Adrenal gland (tissue), 12 donors: ENCODE results near the gene RNF128. TPM values are rescaled to one million over a fixed set of nuclear protein-coding genes. Genes with fewer than 3 reads are reported as not detected.

ENCODE experiments used
- DNase-seq, 7 donors: peaks; one replicate each; pipeline ENCODE4 v3.0.0-alpha.2; 2019 to 2020
- H3K27ac ChIP-seq, 5 donors: fragments of 200-600 bp; sonication (generic) in 4 of 5; 1 replicate in 3 of 5; 2 replicates in 2 of 5; pipeline versions ENCODE4 v1.5.1 to v1.8.0; 2016 to 2020; ENCODE audit warnings: mild to moderate bottlenecking in 1 of 5
- H3K27me3 ChIP-seq: fragments of 200-600 bp; 2 replicates; pipeline ENCODE4 v1.8.0; 2021
- H3K36me3 ChIP-seq, 2 donors: fragments of 200-600 bp; replicated peaks in 1 of 2; 1 replicate in 1 of 2; 2 replicates in 1 of 2; pipeline versions ENCODE4 v1.5.1 to v1.8.0; 2018 to 2022
- H3K4me1 ChIP-seq, 2 donors: fragments of 200-600 bp; replicated peaks in 1 of 2; 1 replicate in 1 of 2; 2 replicates in 1 of 2; pipeline versions ENCODE4 v1.5.1 to v1.8.0; 2018 to 2021
- H3K4me3 ChIP-seq, 4 donors: fragments of 200-600 bp; sonication (generic) in 3 of 4; one replicate each; pipeline ENCODE4 v1.5.1; 2016 to 2018
- H3K9me3 ChIP-seq, 3 donors: fragments of 200-600 bp; sonication (generic) in 1 of 3; replicated peaks in 1 of 3; 1 replicate in 2 of 3; 2 replicates in 1 of 3; pipeline versions ENCODE4 v1.5.1 to v1.8.0; 2016 to 2021
- CTCF ChIP-seq, 6 experiments: fragments of 450-650 bp in 4 of 6; fragments of 200-600 bp in 2 of 6; sonication (generic) in 1 of 6; IDR thresholded peaks; 1 replicate in 5 of 6; 2 replicates in 1 of 6; pipeline versions ENCODE4 v1.5.1 to v1.8.0; 2016 to 2021; ENCODE audit warnings: antibody characterized with exemption in 6 of 6, mild to moderate bottlenecking in 2 of 6, moderate library complexity in 1 of 6
- POLR2A ChIP-seq, 2 donors: fragments of 450-650 bp; IDR thresholded peaks; one replicate each; pipeline ENCODE4 v1.6.1; 2017; ENCODE audit warnings: antibody characterized with exemption in 2 of 2, mild to moderate bottlenecking in 2 of 2, moderate library complexity in 1 of 2
- WGBS, 4 donors: extraction: QIAGEN DNeasy Blood & Tissue Kit in 2 of 4; methylation state at CpG; one replicate each; pipeline versions ENCODE4 v1.1.5 to v1.1.7; 2013 to 2017; 5-methylcytosine and 5-hydroxymethylcytosine counted together
- intact Hi-C, 2 donors: fragments of 100-400 bp; cut with DNase I; formaldehyde crosslinking; loops; one replicate each; pipeline versions ENCODE4 v1.14.1 to v1.15.0; 2022 to 2023
- polyA plus RNA-seq, 3 donors: library from polyadenylated mRNA; stranded (reverse); fragments of 200-250 nt in 2 of 3; fragments of 350-450 nt in 1 of 3; fragmentation: Illumina TruSeq in 1 of 3; extraction: RNeasy Lipid Tissue Mini Kit (QIAGEN cat#74804) in 1 of 3; gene quantifications; one replicate each; pipeline ENCODE4 v1.2.3, GENCODE V29; 2013 to 2014
- total RNA-seq, 9 donors: library from RNA; depleted of rRNA in 4 of 9; stranded (reverse); fragments of >200 nt in 4 of 9; fragments of 120-200 nt in 1 of 9; fragmentation: NEBNext Ultra II Directional in 1 of 9; extraction: Animal tissue kit (Norgen Biotek cat#: 25700) in 1 of 9; gene quantifications; one replicate each; pipeline versions ENCODE4 v1.1.0 to v1.2.4, GENCODE V29; 2013 to 2023
- donor health status: healthy with polysubstance abuse.
- donor health status: Bipolar disorder and iron deficiency.
- donor health status: DM: yes; HTN: yes; CAD: no.
- donor health status: DM: no; HTN: no; CAD: no.
- donor health status: DM: no; HTN: no; CAD: no.
- donor health status: DM: yes; HTN: yes; CAD: no.

The RNF128 gene
- total and polyA plus RNA-seq, 12 donors, result 7.2 to 97.3 (median 54.9) TPM

GRCh38 chrX:106780664-106781377 is 54.3 kb downstream of the RNF128 start:
- no peak overlapping the region for H3K4me3 ChIP-seq
- peaks cover 0 to 6% of the 10 kb centered on the region in 2 donors for H3K4me1 ChIP-seq
- H3K27ac ChIP-seq, result peak overlapping the region in 1 of 5 donors; percentile 34
- H3K27me3 ChIP-seq, result peaks cover 9% of the 10 kb centered on the region
- no peak for TF ChIP-seq POLR2A (IDR thresholded peaks at IDR 0.05)
- TF ChIP-seq CTCF (IDR thresholded peaks at IDR 0.05), result no peak
- no peaks in the 10 kb centered on the region for H3K36me3 ChIP-seq
- intact Hi-C loops, result no loop called here
- DNase-seq, result no peak
- no peaks in the 10 kb centered on the region for H3K9me3 ChIP-seq
- WGBS, 4 donors, result 35 to 68% (median 52%) methylated on average over 1 of the region's 1 CpG

- Histone ChIP-seq H3K27ac (no peak overlapping the region), H3K36me3 (no peaks in the 10 kb centered on the region), H3K9me3 (no peaks in the 10 kb centered on the region), H3K27me3 (peaks cover 9% of the 10 kb centered on the region), H3K4me1 (peaks cover 0 to 6% of the 10 kb centered on the region in 2 donors), H3K4me3 (no peak overlapping the region)
- intact Hi-C loops, result no loop called here
- DNase-seq, result no peak
- TF ChIP-seq CTCF (IDR thresholded peaks at IDR 0.05), result no peak
- no peak for TF ChIP-seq POLR2A (IDR thresholded peaks at IDR 0.05)
- 40 to 76% (median 53%) methylated on average over 6 to 7 of the region's 7 CpGs for WGBS, 4 donors
These were observed 57.2 kb downstream of the RNF128 start for GRCh38 chrX:106783716-106784115.

GRCh38 chrX:106791495-106791894 is 65.0 kb downstream of the RNF128 start:
- 0 to 3% (median 1%) methylated on average over 1 of the region's 1 CpG for WGBS, 4 donors
- intact Hi-C loops, result no loop called here
- Histone ChIP-seq H3K36me3 (no peaks in the 10 kb centered on the region), H3K9me3 (no peaks in the 10 kb centered on the region), H3K27me3 (no peaks in the 10 kb centered on the region), H3K27ac (no peak overlapping the region), H3K4me1 (no peaks in the 10 kb centered on the region), H3K4me3 (no peak overlapping the region)
- DNase-seq, result no peak
- TF ChIP-seq POLR2A (IDR thresholded peaks at IDR 0.05) (no peak), CTCF (IDR thresholded peaks at IDR 0.05) (peak; percentile 8 to 48 (median 24))

GRCh38 chrX:106802063-106802387 is 75.5 kb downstream of the RNF128 start:
- Histone ChIP-seq H3K9me3 (no peaks in the 10 kb centered on the region), H3K27ac (peak overlapping the region in 4 of 5 donors; percentile 21 to 58 (median 48)), H3K4me1 (no peaks in the 10 kb centered on the region), H3K4me3 (peak overlapping the region in 1 of 4 donors; percentile 61), H3K27me3 (peaks cover 6% of the 10 kb centered on the region), H3K36me3 (no peaks in the 10 kb centered on the region)
- no peak for TF ChIP-seq CTCF (IDR thresholded peaks at IDR 0.05)
- TF ChIP-seq POLR2A (IDR thresholded peaks at IDR 0.05), result no peak
- peak in 2 of 7 donors; percentile 9 to 12 for DNase-seq
- intact Hi-C loops, result no loop called here
- 1 to 45% (median 16%) methylated on average over 11 of the region's 11 CpGs for WGBS, 4 donors
